K562 (cell line): ENCODE results near the gene MINDY4. TPM values are rescaled to one million over a fixed set of nuclear protein-coding genes. Genes with fewer than 3 reads are reported as not detected.

Experiments used
- BCLAF1 ChIP-seq, 2 experiments: fragments of 450-650 bp in 1 of 2; IDR thresholded peaks; 2 replicates each; pipeline ENCODE4 v1.6.1; 2011 to 2017; ENCODE audit warnings: low read depth in 2 of 2, antibody characterized with exemption in 1 of 2, borderline replicate concordance in 1 of 2, low read length in 1 of 2, mild to moderate bottlenecking in 1 of 2, mixed read lengths in 1 of 2; ENCODE audit not compliant: control insufficient read depth in 1 of 2
- CBFB ChIP-seq: sonication (generic); formaldehyde crosslinking; IDR thresholded peaks from 2 replicates; pipeline ENCODE4 v1.4.0; 2020; ENCODE audit warnings: mild to moderate bottlenecking, missing genetic modification reagents
- DIDO1 ChIP-seq: fragments of 450-650 bp; IDR thresholded peaks from 2 replicates; pipeline ENCODE4 v1.6.1; 2016; ENCODE audit warnings: low read depth, missing biosample characterization, missing genetic modification characterization
- DNMT1 ChIP-seq: fragments of 450-650 bp; IDR thresholded peaks from 2 replicates; pipeline ENCODE4 v1.6.1; 2016; ENCODE audit warnings: antibody characterized with exemption, mild to moderate bottlenecking
- E2F1 ChIP-seq: sonication (generic); formaldehyde crosslinking; IDR thresholded peaks from 2 replicates; pipeline ENCODE4 v1.8.1; 2023; ENCODE audit warnings: mild to moderate bottlenecking, missing genetic modification reagents, moderate library complexity
- E2F3 ChIP-seq: fragments of 250-450 bp; sonication (Bioruptor Pico); IDR thresholded peaks from 2 replicates; pipeline ENCODE4 v1.4.0; 2020; ENCODE audit warnings: mild to moderate bottlenecking
- ERF ChIP-seq: fragments of 450-650 bp; formaldehyde crosslinking; IDR thresholded peaks from 2 replicates; pipeline ENCODE4 v1.4.0; 2020; ENCODE audit warnings: mild to moderate bottlenecking, mixed read lengths
- GABPB1 ChIP-seq: sonication (generic); formaldehyde crosslinking; IDR thresholded peaks from 2 replicates; pipeline ENCODE4 v1.8.0; 2022; ENCODE audit warnings: mild to moderate bottlenecking, missing genetic modification reagents
- HIVEP1 ChIP-seq: fragments of 250-450 bp; sonication (Bioruptor Pico); IDR thresholded peaks from 2 replicates; pipeline ENCODE4 v1.4.0; 2020; ENCODE audit warnings: mild to moderate bottlenecking
- IRF2 ChIP-seq: sonication (generic); formaldehyde crosslinking; IDR thresholded peaks from 2 replicates; pipeline ENCODE4 v1.8.1; 2022; ENCODE audit warnings: mild to moderate bottlenecking, missing genetic modification reagents
- KAT7 ChIP-seq: sonication (generic); formaldehyde crosslinking; IDR thresholded peaks from 2 replicates; pipeline ENCODE4 v1.8.0; 2022; ENCODE audit warnings: missing genetic modification reagents, mild to moderate bottlenecking, borderline replicate concordance
- KDM1A ChIP-seq, 2 experiments: fragments of 450-650 bp; IDR thresholded peaks; 2 replicates each; pipeline ENCODE4 v1.6.1; 2016; ENCODE audit warnings: mild to moderate bottlenecking in 2 of 2
- KLF6 ChIP-seq: fragments of 250-450 bp; sonication (Bioruptor Pico); IDR thresholded peaks from 2 replicates; pipeline ENCODE4 v1.4.0; 2020; ENCODE audit warnings: mild to moderate bottlenecking, moderate library complexity, borderline replicate concordance
- MTA3 ChIP-seq: fragments of 450-650 bp; formaldehyde crosslinking; IDR thresholded peaks from 2 replicates; pipeline ENCODE4 v1.6.1; 2017; ENCODE audit warnings: mild to moderate bottlenecking, borderline replicate concordance
- PHF8 ChIP-seq: fragments of 200-600 bp; sonication (generic); IDR thresholded peaks from 2 replicates; pipeline ENCODE4 v1.6.1; 2012; ENCODE audit warnings: mixed run types, mild to moderate bottlenecking, inconsistent platforms, low read length, moderate library complexity, borderline replicate concordance
- RFX7 ChIP-seq: fragments of 250-450 bp; sonication (Bioruptor Pico); IDR thresholded peaks from 2 replicates; pipeline ENCODE4 v1.5.1; 2021; ENCODE audit warnings: mild to moderate bottlenecking
- TCFL5 ChIP-seq: fragments of 250-450 bp; sonication (Bioruptor Pico); conservative IDR thresholded peaks from 2 replicates; pipeline ENCODE4 v1.6.1; 2021; ENCODE audit warnings: mild to moderate bottlenecking, moderate library complexity, matching md5 sums
- THRAP3 ChIP-seq: fragments of 450-650 bp; IDR thresholded peaks from 2 replicates; pipeline ENCODE4 v1.6.1; 2016; ENCODE audit warnings: mild to moderate bottlenecking, inconsistent platforms, borderline replicate concordance
- XRCC3 ChIP-seq: fragments of 450-650 bp; IDR thresholded peaks from 2 replicates; pipeline ENCODE4 v1.6.1; 2017; ENCODE audit warnings: mild to moderate bottlenecking, moderate library complexity
- ZC3H8 ChIP-seq: fragments of 450-650 bp; IDR thresholded peaks from 2 replicates; pipeline ENCODE4 v1.6.1; 2017
- ZNF134 ChIP-seq: fragments of 250-450 bp; sonication (Bioruptor Pico); conservative IDR thresholded peaks from 2 replicates; pipeline ENCODE4 v1.4.0; 2020
- ZNF41 ChIP-seq: fragments of 250-450 bp; sonication (Bioruptor Pico); conservative IDR thresholded peaks from 2 replicates; pipeline ENCODE4 v1.4.0; 2020; ENCODE audit warnings: mild to moderate bottlenecking
- polyA plus RNA-seq, 8 experiments: library from polyadenylated mRNA; depleted of rRNA in 4 of 8; stranded (reverse) in 5 of 8; unstranded in 3 of 8; fragments of >200 nt; fragmentation: Nextera tagmentation in 2 of 8; fragmentation: Illumina TruSeq in 1 of 8; extraction: Ambion mirVana in 2 of 8; extraction: Trizol in 1 of 8; gene quantifications; 2 replicates each; pipeline versions ENCODE4 v1.2.1 to v1.2.3, GENCODE V29; 2011 to 2014; ENCODE audit warnings: inconsistent platforms in 1 of 8, missing spikeins in 1 of 8
- total RNA-seq, 7 experiments: library from RNA; depleted of rRNA in 6 of 7; stranded (reverse); fragments of >200 nt in 6 of 7; fragmentation: Illumina TruSeq in 2 of 7; extraction: Trizol in 2 of 7; gene quantifications; 2 replicates each; pipeline versions ENCODE4 v1.2.1 to v1.2.3, GENCODE V29; 2011 to 2021; ENCODE audit warnings: low replicate concordance in 1 of 7
- TF ChIP-seq, protein P1 (sequence below): sonication (generic); formaldehyde crosslinking; IDR thresholded peaks from 2 replicates; pipeline ENCODE4 v1.8.1; 2023; ENCODE audit warnings: mild to moderate bottlenecking, missing genetic modification reagents

The MINDY4 gene
- total and polyA plus RNA-seq, 9 of the 15 experiments (the other 6 are each of a cell fraction or from before 2014, with no cell fraction given) = 2.1 to 16.7 (median 11.0) TPM

DNA sequence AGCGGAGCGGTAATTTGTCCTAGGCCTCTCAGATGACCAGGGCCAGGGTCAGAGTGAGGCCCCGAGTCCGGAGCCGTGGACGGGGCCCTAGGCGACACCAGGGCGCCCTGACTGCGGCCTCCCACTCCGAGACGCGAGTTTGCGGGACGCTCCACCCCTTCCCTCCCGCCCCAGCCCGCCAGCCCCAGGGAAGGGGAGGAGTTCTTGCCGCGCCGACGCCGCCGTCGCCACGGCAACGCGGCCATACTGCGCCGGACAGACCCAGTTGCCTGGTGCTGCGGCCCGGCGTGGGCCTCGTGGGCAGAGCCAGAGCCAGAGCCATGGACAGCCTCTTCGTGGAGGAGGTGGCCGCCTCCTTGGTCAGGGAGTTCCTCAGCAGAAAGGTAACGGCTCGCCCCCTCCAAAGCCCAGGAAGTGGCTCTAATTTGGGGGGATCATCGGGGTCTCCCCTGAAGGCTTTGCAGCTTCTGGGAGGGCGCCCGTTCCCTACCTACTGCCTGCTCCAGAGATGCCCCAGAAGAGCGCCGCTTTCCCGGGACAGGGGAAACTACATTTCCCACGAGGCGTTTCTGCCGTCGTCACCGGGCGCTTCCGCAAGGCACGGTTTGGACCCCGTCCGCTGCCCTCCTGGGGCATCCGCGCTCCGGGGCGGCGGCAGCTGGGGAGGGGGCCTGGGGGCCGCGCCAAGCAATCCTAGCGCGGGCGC, at the start of gene MINDY4 (continued):
- TF ChIP-seq TCFL5 = no peak
- no peak for TF ChIP-seq DNMT1
- no peak for TF ChIP-seq ZNF41 (CRISPR knock-in tag)
- TF ChIP-seq PHF8 = peak; percentile 71
- TF ChIP-seq E2F3 (CRISPR knock-in tag) = no peak
- peak; percentile 66 for TF ChIP-seq GABPB1
- no peak for TF ChIP-seq HIVEP1 (CRISPR knock-in tag)
- no peak for TF ChIP-seq KLF6 (CRISPR knock-in tag)
- TF ChIP-seq KAT7 (CRISPR knock-in tag) = peak; percentile 88; the same call in 1 of the 2 replicates
- TF ChIP-seq, protein P1, sequence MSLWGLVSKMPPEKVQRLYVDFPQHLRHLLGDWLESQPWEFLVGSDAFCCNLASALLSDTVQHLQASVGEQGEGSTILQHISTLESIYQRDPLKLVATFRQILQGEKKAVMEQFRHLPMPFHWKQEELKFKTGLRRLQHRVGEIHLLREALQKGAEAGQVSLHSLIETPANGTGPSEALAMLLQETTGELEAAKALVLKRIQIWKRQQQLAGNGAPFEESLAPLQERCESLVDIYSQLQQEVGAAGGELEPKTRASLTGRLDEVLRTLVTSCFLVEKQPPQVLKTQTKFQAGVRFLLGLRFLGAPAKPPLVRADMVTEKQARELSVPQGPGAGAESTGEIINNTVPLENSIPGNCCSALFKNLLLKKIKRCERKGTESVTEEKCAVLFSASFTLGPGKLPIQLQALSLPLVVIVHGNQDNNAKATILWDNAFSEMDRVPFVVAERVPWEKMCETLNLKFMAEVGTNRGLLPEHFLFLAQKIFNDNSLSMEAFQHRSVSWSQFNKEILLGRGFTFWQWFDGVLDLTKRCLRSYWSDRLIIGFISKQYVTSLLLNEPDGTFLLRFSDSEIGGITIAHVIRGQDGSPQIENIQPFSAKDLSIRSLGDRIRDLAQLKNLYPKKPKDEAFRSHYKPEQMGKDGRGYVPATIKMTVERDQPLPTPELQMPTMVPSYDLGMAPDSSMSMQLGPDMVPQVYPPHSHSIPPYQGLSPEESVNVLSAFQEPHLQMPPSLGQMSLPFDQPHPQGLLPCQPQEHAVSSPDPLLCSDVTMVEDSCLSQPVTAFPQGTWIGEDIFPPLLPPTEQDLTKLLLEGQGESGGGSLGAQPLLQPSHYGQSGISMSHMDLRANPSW (CRISPR knock-in tag) = peak; percentile 74; the same call in 1 of the 2 replicates
- no peak for TF ChIP-seq KDM1A (IDR thresholded peaks at IDR 0.05)
- no peak for TF ChIP-seq RFX7 (CRISPR knock-in tag)
- TF ChIP-seq E2F1 (CRISPR knock-in tag) = no peak
- no peak for TF ChIP-seq BCLAF1 (IDR thresholded peaks at IDR 0.05; ENCODE audit: borderline replicate concordance in 1 of 2, control insufficient read depth in 1 of 2, low read depth in 2 of 2, low read length in 1 of 2)
- no peak for TF ChIP-seq THRAP3
- no peak for TF ChIP-seq DIDO1
- TF ChIP-seq MTA3 = peak; percentile 32; the same call in 1 of the 2 replicates
- no peak for TF ChIP-seq ZC3H8
- TF ChIP-seq ZNF134 (CRISPR knock-in tag) = no peak
- no peak for TF ChIP-seq IRF2 (CRISPR knock-in tag)
- no peak for TF ChIP-seq ERF
- TF ChIP-seq XRCC3 = no peak
- TF ChIP-seq CBFB = no peak
